NCI-H460 (cell line): ENCODE results near the gene DLG2. TPM values are rescaled to one million over a fixed set of nuclear protein-coding genes. Genes with fewer than 3 reads are reported as not detected.
"Not testable (repeated sequence)": the region's sequence is repeated elsewhere in the genome, so short reads cannot be mapped to it uniquely, and the experiment has no call there.

Source experiments
- DNase-seq: peaks from one replicate; pipeline ENCODE4 v3.0.0-alpha.2; 2016; ENCODE audit warnings: low read depth; ENCODE audit errors: extremely low read depth
- total RNA-seq: library from RNA; depleted of rRNA; stranded (reverse); fragments of >200 nt; shearing (Covaris generic); gene quantifications from 2 replicates; pipeline ENCODE4 v1.2.3, GENCODE V29; 2014

Gene DLG2
- total RNA-seq, 1 experiment from 2014 or later: 115 TPM

GRCh38 chr11:85349539-85349938 is 277.6 kb downstream of the DLG2 start:
- DNase-seq: not testable (repeated sequence)

GRCh38 chr11:85348945-85349344 is 278.2 kb downstream of the DLG2 start:
- no peak for DNase-seq

GRCh38 chr11:85347291-85347690 is 279.9 kb downstream of the DLG2 start:
- DNase-seq: no peak

- no peak for DNase-seq
These were observed 280.7 kb downstream of the DLG2 start for GRCh38 chr11:85346484-85346883.

GRCh38 chr11:85340846-85341245 is 286.3 kb downstream of the DLG2 start:
- DNase-seq: not testable (repeated sequence)

- DNase-seq: no peak
These were observed 308.6 kb downstream of the DLG2 start for GRCh38 chr11:85318573-85318972.

- DNase-seq: no peak
These were observed 310.2 kb downstream of the DLG2 start for GRCh38 chr11:85316967-85317366.

GRCh38 chr11:85313741-85314140 is 313.4 kb downstream of the DLG2 start:
- DNase-seq: no peak

GRCh38 chr11:85310479-85310878 is 316.7 kb downstream of the DLG2 start:
- no peak for DNase-seq

GRCh38 chr11:85307366-85307765 is 319.8 kb downstream of the DLG2 start:
- no peak for DNase-seq

- no peak for DNase-seq
These were observed 325.1 kb downstream of the DLG2 start for GRCh38 chr11:85301895-85302678.

GRCh38 chr11:85299258-85299942 is 327.7 kb downstream of the DLG2 start:
- peak; percentile 28 for DNase-seq

- DNase-seq: no peak
These were observed 331.4 kb downstream of the DLG2 start for GRCh38 chr11:85295694-85296271.

- DNase-seq: no peak
These were observed 345.6 kb downstream of the DLG2 start for GRCh38 chr11:85281550-85281949.

- DNase-seq: no peak
These were observed 347.9 kb downstream of the DLG2 start for GRCh38 chr11:85279267-85279666.

GRCh38 chr11:85277693-85278092 is 349.5 kb downstream of the DLG2 start:
- DNase-seq: no peak

GRCh38 chr11:85276332-85276731 is 350.8 kb downstream of the DLG2 start:
- DNase-seq: no peak

GRCh38 chr11:85270315-85270714 is 356.8 kb downstream of the DLG2 start:
- DNase-seq: not testable (repeated sequence)

GRCh38 chr11:85269109-85269508 is 358.0 kb downstream of the DLG2 start:
- DNase-seq: no peak

- no peak for DNase-seq
These were observed 360.5 kb downstream of the DLG2 start for GRCh38 chr11:85266646-85267045.

GRCh38 chr11:85263328-85263727 is 363.8 kb downstream of the DLG2 start:
- DNase-seq: no peak

- no peak for DNase-seq
These were observed 369.3 kb downstream of the DLG2 start for GRCh38 chr11:85257837-85258236.
